Astrocyte (in vitro differentiated cells and primary cell): ENCODE results near the gene PPP6R2. TPM values are rescaled to one million over a fixed set of nuclear protein-coding genes. Genes with fewer than 3 reads are reported as not detected.

Experiments
- DNase-seq: peaks from one replicate; pipeline ENCODE4 v3.0.0-alpha.2; 2010; ENCODE audit warnings: low read depth
- FAIRE-seq: peaks from 2 replicates; lab custom pipeline; 2011; peaks lifted over from hg19 to GRCh38; lab: Jason Lieb, UNC
- H2AFZ ChIP-seq: 2 replicates; pipeline ENCODE4 v1.6.0; 2012; ENCODE audit warnings: low read depth, low read length, inconsistent platforms
- H3K27ac ChIP-seq: 2 replicates; pipeline ENCODE4 v1.5.1; 2011; ENCODE audit warnings: low read depth, low read length, inconsistent platforms
- H3K27me3 ChIP-seq: 2 replicates; pipeline ENCODE4 v1.6.0; 2011; ENCODE audit warnings: low read length, inconsistent platforms; ENCODE audit not compliant: insufficient read depth
- H3K36me3 ChIP-seq: 2 replicates; pipeline ENCODE4 v1.5.1; 2011; ENCODE audit warnings: low read length, inconsistent platforms; ENCODE audit not compliant: insufficient read depth
- H3K4me1 ChIP-seq: 2 replicates; pipeline ENCODE4 v1.5.1; 2011; ENCODE audit warnings: low read length, inconsistent platforms; ENCODE audit not compliant: insufficient read depth
- H3K4me2 ChIP-seq: 2 replicates; pipeline ENCODE4 v1.6.0; 2012; ENCODE audit warnings: low read length, inconsistent platforms
- H3K4me3 ChIP-seq: 2 replicates; pipeline ENCODE4 v1.5.1; 2011; ENCODE audit warnings: low read depth, mild to moderate bottlenecking, low read length, inconsistent platforms; ENCODE audit not compliant: insufficient read depth
- H3K79me2 ChIP-seq: 2 replicates; pipeline ENCODE4 v1.6.0; 2012; ENCODE audit warnings: mild to moderate bottlenecking, low read length, inconsistent platforms; ENCODE audit not compliant: insufficient read depth
- H3K9ac ChIP-seq: 2 replicates; pipeline ENCODE4 v1.6.0; 2012; ENCODE audit warnings: mild to moderate bottlenecking, low read length, inconsistent platforms
- H3K9me3 ChIP-seq: 2 replicates; pipeline ENCODE4 v1.5.1; 2012; ENCODE audit warnings: low read depth, mild to moderate bottlenecking, low read length, inconsistent platforms; ENCODE audit not compliant: insufficient read depth
- H4K20me1 ChIP-seq: 2 replicates; pipeline ENCODE4 v1.6.0; 2012; ENCODE audit warnings: low read length, inconsistent platforms; ENCODE audit not compliant: insufficient read depth
- H3K27ac Mint-ChIP-seq: one replicate; pipeline ENCODE4 v1.8.0; 2021; ENCODE audit warnings: mild to moderate bottlenecking, mixed read lengths; ENCODE audit not compliant: unreplicated experiment
- H3K27me3 Mint-ChIP-seq: one replicate; pipeline ENCODE4 v1.8.0; 2021; ENCODE audit warnings: low read depth, mixed read lengths; ENCODE audit not compliant: unreplicated experiment
- H3K36me3 Mint-ChIP-seq: one replicate; pipeline ENCODE4 v1.8.0; 2021; ENCODE audit warnings: low read depth, mixed read lengths; ENCODE audit not compliant: unreplicated experiment
- H3K4me1 Mint-ChIP-seq: one replicate; pipeline ENCODE4 v1.8.0; 2021; ENCODE audit warnings: low read depth, mixed read lengths; ENCODE audit not compliant: unreplicated experiment
- H3K4me3 Mint-ChIP-seq: one replicate; pipeline ENCODE4 v1.8.0; 2021; ENCODE audit warnings: mild to moderate bottlenecking, moderate library complexity, mixed read lengths; ENCODE audit not compliant: unreplicated experiment
- H3K9me3 Mint-ChIP-seq: one replicate; pipeline ENCODE4 v1.8.0; 2021; ENCODE audit warnings: mild to moderate bottlenecking, mixed read lengths; ENCODE audit not compliant: unreplicated experiment
- EZH2 ChIP-seq: IDR thresholded peaks from 2 replicates; pipeline ENCODE4 v1.6.1; 2012; ENCODE audit warnings: mild to moderate bottlenecking, low read length, inconsistent platforms; ENCODE audit not compliant: insufficient read depth
- total RNA-seq: library from RNA; stranded (reverse); gene quantifications from 2 replicates; pipeline ENCODE4 v1.2.1, GENCODE V29; 2021
- TF ChIP-seq, protein P1 (sequence below): IDR thresholded peaks from 2 replicates; pipeline ENCODE4 v1.5.1; 2011; ENCODE audit warnings: low read depth, mild to moderate bottlenecking, inconsistent platforms, low read length, moderate library complexity; ENCODE audit not compliant: insufficient read depth

PPP6R2 gene
- total RNA-seq, 1 donor from 2014 or later = 48.3 TPM

DNA sequence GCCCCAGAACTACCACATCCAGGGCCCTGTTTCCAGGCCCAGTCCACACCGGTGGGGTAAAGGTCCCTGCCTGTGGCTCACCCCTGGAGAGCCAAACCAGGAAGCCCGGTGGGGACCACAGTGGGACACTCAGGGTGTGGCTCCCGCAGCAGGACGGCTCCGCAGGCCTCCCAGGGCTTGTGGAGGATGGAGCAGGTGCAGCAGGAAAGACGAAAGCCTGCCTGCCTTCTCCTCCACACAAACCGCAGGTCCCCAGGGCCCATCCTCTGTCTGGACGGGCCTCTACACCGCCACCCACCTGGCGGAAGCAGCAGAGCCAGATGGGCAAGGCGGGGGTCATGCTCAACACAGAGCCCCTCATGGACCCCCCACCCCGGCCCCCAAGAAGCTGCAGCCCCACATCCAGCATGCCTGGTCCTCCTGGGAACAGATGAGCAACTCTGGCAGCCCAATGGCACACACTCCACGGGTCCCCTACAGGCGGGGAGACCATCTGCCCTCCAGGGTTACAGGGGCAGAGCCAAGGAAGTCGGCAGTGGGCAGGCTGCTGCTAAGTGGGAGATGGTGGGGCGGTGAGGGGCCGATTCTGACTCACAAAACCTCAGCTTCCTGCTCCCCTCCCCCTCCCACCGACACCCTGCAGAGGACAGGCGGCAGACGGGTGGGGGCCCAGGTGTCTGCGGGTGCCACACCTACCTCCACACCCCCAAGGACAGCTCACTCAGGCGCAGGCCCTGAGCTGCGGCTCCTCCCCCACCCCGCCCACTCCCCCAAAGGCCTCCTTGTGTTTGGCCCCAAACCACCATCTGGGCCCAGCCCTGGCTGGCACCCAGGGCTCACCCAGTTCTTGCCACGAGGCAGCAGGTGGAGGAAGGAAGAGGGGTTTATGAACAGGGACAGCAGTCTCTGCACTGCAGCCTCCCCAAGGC, 126.5 kb downstream of the PPP6R2 start:
- Histone ChIP-seq H3K4me3 (no peak overlapping the region), H4K20me1 (peaks cover 75% of the 10 kb centered on the region), H3K36me3 (no peaks in the 10 kb centered on the region), H3K9me3 (no peaks in the 10 kb centered on the region), H3K4me2 (peak overlapping the region; percentile 63), H3K27me3 (no peaks in the 10 kb centered on the region), H3K79me2 (peaks cover 67% of the 10 kb centered on the region), H2AFZ (no peak overlapping the region), H3K9ac (no peak overlapping the region), H3K4me1 (peaks cover 31% of the 10 kb centered on the region), H3K27ac (no peak overlapping the region)
- H3K27ac Mint-ChIP-seq = no peak overlapping the region
- peaks cover 19% of the 10 kb centered on the region for H3K4me1 Mint-ChIP-seq
- FAIRE-seq (no peak), DNase-seq (peak; percentile 42)
- no peak for TF ChIP-seq EZH2
- TF ChIP-seq, protein P1, sequence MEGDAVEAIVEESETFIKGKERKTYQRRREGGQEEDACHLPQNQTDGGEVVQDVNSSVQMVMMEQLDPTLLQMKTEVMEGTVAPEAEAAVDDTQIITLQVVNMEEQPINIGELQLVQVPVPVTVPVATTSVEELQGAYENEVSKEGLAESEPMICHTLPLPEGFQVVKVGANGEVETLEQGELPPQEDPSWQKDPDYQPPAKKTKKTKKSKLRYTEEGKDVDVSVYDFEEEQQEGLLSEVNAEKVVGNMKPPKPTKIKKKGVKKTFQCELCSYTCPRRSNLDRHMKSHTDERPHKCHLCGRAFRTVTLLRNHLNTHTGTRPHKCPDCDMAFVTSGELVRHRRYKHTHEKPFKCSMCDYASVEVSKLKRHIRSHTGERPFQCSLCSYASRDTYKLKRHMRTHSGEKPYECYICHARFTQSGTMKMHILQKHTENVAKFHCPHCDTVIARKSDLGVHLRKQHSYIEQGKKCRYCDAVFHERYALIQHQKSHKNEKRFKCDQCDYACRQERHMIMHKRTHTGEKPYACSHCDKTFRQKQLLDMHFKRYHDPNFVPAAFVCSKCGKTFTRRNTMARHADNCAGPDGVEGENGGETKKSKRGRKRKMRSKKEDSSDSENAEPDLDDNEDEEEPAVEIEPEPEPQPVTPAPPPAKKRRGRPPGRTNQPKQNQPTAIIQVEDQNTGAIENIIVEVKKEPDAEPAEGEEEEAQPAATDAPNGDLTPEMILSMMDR = no peak
- H3K9me3 Mint-ChIP-seq = no peaks in the 10 kb centered on the region
- H3K4me3 Mint-ChIP-seq = no peak overlapping the region
- no peaks in the 10 kb centered on the region for H3K27me3 Mint-ChIP-seq
- H3K36me3 Mint-ChIP-seq = peaks cover 4% of the 10 kb centered on the region

DNA sequence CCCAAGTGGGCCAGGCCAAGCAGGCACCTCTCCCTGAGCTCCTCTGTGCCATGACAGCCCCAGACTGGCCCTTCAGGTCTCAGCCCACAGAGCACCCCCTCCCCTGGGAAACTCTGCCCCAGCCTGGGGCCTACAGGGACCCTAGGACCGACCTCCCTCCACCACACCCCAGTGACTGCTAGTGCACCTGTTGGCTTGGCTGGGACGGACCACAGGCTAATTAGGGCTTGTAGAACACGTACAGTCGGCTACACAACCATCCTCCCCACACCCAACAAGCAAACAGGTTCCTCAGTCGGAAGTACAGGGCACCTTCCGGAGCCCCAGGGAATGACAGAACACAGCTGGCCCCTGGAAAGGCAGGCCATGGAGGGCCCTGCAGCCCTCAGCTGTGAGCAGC, 127.4 kb downstream of the PPP6R2 start:
- Mint-ChIP-seq H3K27ac (no peak overlapping the region), H3K4me1 (peaks cover 19% of the 10 kb centered on the region)
- H3K4me2 ChIP-seq = no peak overlapping the region

More for the DNA sequence above, 127.4 kb downstream of the PPP6R2 start:
- peak overlapping the region; percentile 27 for H3K4me3 Mint-ChIP-seq
- H3K27me3 Mint-ChIP-seq = no peaks in the 10 kb centered on the region
- peaks cover 4% of the 10 kb centered on the region for H3K36me3 Mint-ChIP-seq
- TF ChIP-seq, protein P1 = no peak
- TF ChIP-seq EZH2 = no peak
- DNase-seq (no peak), FAIRE-seq (no peak)
- H3K4me1 ChIP-seq = peaks cover 35% of the 10 kb centered on the region
- no peaks in the 10 kb centered on the region for H3K9me3 ChIP-seq
- no peaks in the 10 kb centered on the region for H3K27me3 ChIP-seq
- no peaks in the 10 kb centered on the region for H3K36me3 ChIP-seq
- H2AFZ ChIP-seq = no peak overlapping the region
- no peak overlapping the region for H3K4me3 ChIP-seq
- peaks cover 75% of the 10 kb centered on the region for H4K20me1 ChIP-seq
- no peak overlapping the region for H3K27ac ChIP-seq
- no peak overlapping the region for H3K9ac ChIP-seq
- no peaks in the 10 kb centered on the region for H3K9me3 Mint-ChIP-seq
- peaks cover 67% of the 10 kb centered on the region for H3K79me2 ChIP-seq
